ENCODE measurements around the gene C1orf159. TPM values are rescaled to one million over a fixed set of nuclear protein-coding genes. Genes with fewer than 3 reads are reported as not detected.
A peak's percentile ranks its signal among the peaks of the same experiment; 100 is the strongest.
"Not testable (repeated sequence)": the region's sequence is repeated elsewhere in the genome, so short reads cannot be mapped to it uniquely, and the experiment has no call there.

C1orf159 gene
- total RNA-seq, 4 donors from 2014 or later: 12.8 to 48.4 (median 19.7) TPM

DNA sequence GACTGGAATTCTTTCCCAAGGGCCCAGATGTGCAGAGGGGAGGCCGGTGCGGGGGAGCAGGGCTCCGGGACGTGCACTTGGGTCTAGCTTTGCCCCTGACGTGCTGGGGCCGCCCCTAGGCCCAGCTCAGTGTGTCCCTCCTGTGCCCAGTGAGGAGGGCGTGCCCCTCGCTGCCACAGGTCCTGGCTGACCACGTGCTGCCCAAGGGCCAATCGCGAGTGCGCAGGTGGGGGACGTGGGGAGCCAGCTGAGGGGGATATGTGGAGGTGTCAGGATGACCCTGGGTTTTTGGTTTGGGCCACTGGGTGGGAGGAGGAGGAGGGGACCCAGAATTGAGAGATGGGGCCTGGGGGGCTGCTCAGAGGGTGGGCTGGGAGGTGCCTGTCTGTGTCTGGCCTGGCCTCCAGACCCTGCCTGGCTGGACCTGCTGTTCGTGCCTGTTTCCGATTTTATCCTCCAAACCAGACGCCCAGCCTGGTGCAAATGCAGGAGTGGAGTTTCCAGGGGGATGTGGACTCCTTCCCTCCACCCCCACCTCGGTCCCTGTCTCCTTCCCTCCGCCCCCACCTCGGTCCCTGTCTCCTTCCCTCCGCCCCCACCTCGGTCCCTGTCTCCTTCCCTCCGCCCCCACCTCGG lies 35.6 kb downstream of the C1orf159 start:
- WGBS: 7% methylated on average over 21 of the region's 23 CpGs
- Histone ChIP-seq H3K36me3 (peaks cover 22% of the 10 kb centered on the region), H3K27ac (no peak overlapping the region), H3K4me1 (peaks cover 14% of the 10 kb centered on the region), H3K27me3 (peaks cover 12% of the 10 kb centered on the region), H3K4me3 (peak overlapping the region; percentile 38), H3K9me3 (no peaks in the 10 kb centered on the region)
- peak in 1 of 2 donors; percentile 67 for DNase-seq (ENCODE audit: low spot score in 2 of 2)
- TF ChIP-seq POLR2A (IDR thresholded peaks at IDR 0.05): no peak
- no peak for TF ChIP-seq EP300 (IDR thresholded peaks at IDR 0.05)
- TF ChIP-seq POLR2AphosphoS5 (IDR thresholded peaks at IDR 0.05): no peak
- TF ChIP-seq CTCF (IDR thresholded peaks at IDR 0.05): no peak

DNA sequence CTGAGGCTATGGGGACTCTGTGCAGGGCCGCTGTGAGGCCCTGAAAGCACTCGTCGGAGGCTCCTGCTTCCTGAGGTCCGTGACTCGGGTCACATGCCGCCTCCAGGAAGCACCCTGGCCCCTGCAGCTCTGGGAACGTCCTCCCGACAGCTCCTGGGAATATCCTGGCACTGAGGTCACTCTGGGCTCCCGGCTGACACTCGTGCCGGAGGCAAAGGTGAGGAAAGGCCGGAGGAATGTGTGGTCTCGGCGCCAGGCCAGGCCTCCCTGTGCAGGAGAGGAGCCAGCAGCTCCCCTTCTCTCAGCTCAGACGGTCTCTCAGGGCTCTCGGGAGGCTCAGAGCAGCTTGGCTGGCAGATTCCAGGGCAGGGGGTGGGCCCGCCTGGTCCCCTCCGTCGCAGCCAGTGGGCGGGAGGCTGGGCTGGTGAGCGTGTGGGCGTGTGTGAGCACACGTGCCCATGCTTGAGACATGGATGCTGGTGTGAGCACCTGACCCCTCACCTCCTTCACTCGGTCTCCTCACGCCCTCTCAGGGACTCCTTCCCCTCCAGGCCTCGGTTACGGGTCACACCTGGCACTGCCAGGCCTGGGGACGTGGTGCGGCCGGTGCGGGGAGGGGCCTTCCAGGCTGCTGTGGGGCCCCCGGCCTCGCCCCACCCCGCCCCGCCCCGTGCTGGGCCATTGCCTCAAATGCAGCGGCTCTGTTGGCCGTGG lies 36.3 kb downstream of the C1orf159 start:
- TF ChIP-seq POLR2A (IDR thresholded peaks at IDR 0.05): no peak
- no peak for TF ChIP-seq CTCF (IDR thresholded peaks at IDR 0.05)
- no peak for TF ChIP-seq EP300 (IDR thresholded peaks at IDR 0.05)
- TF ChIP-seq POLR2AphosphoS5 (IDR thresholded peaks at IDR 0.05): no peak
- H3K36me3 ChIP-seq: peaks cover 22% of the 10 kb centered on the region
- no peaks in the 10 kb centered on the region for H3K9me3 ChIP-seq
- WGBS: under 1% methylated on average over 21 of the region's 38 CpGs
- H3K27me3 ChIP-seq: peaks cover 18% of the 10 kb centered on the region
- peak in 1 of 2 donors; percentile 74 for DNase-seq (ENCODE audit: low spot score in 2 of 2)
- H3K27ac ChIP-seq: no peak overlapping the region
- H3K4me1 ChIP-seq: peaks cover 19% of the 10 kb centered on the region
- peak overlapping the region; percentile 38 for H3K4me3 ChIP-seq

DNA sequence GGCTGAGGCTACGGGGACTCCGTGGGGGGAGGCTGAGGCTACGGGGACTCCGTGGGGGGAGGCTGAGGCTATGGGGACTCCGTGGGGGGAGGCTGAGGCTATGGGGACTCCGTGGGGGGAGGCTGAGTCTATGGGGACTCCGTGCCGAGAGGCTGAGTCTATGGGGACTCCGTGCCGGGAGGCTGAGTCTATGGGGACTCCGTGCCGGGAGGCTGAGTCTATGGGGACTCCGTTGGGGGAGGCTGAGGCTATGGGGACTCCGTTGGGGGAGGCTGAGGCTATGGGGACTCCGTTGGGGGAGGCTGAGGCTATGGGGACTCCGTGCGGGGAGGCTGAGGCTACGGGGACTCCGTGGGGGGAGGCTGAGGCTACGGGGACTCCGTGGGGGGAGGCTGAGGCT lies 38.5 kb downstream of the C1orf159 start:
- not testable (repeated sequence) for H3K36me3 ChIP-seq; H3K27ac ChIP-seq; H3K4me3 ChIP-seq; DNase-seq (ENCODE audit: low spot score in 2 of 2); H3K9me3 ChIP-seq
- Histone ChIP-seq H3K4me1 (peaks cover 34% of the 10 kb centered on the region), H3K27me3 (peaks cover 31% of the 10 kb centered on the region)
- WGBS: no CpG with 5 or more reads among the region's 21 CpGs

- TF ChIP-seq POLR2AphosphoS5 (IDR thresholded peaks at IDR 0.05): no peak
- no peak for TF ChIP-seq EP300 (IDR thresholded peaks at IDR 0.05)
- no peak for TF ChIP-seq CTCF (IDR thresholded peaks at IDR 0.05)
- TF ChIP-seq POLR2A (IDR thresholded peaks at IDR 0.05): no peak
- Histone ChIP-seq H3K36me3 (no peaks in the 10 kb centered on the region), H3K27me3 (peaks cover 46% of the 10 kb centered on the region), H3K9me3 (no peaks in the 10 kb centered on the region), H3K27ac (no peak overlapping the region), H3K4me1 (peaks cover 32% of the 10 kb centered on the region), H3K4me3 (no peak overlapping the region)
- peak in 1 of 2 donors; percentile 65 for DNase-seq (ENCODE audit: low spot score in 2 of 2)
- no CpG with 5 or more reads among the region's 21 CpGs for WGBS
Observed at GRCh38 chr1:1075148-1075935, 40.5 kb downstream of the C1orf159 start.

- Histone ChIP-seq H3K4me1 (peaks cover 27% of the 10 kb centered on the region), H3K27ac (no peak overlapping the region), H3K27me3 (peaks cover 42% of the 10 kb centered on the region), H3K36me3 (no peaks in the 10 kb centered on the region), H3K9me3 (no peaks in the 10 kb centered on the region), H3K4me3 (no peak overlapping the region)
- peak in 1 of 2 donors; percentile 58 for DNase-seq (ENCODE audit: low spot score in 2 of 2)
- WGBS: 64% methylated on average over 11 of the region's 14 CpGs
- no peak for TF ChIP-seq EP300 (IDR thresholded peaks at IDR 0.05)
- TF ChIP-seq POLR2AphosphoS5 (IDR thresholded peaks at IDR 0.05): no peak
- no peak for TF ChIP-seq POLR2A (IDR thresholded peaks at IDR 0.05)
- no peak for TF ChIP-seq CTCF (IDR thresholded peaks at IDR 0.05)
Observed at GRCh38 chr1:1074631-1075147, 41.2 kb downstream of the C1orf159 start.
